Measurements from ENCODE around the gene CDK6.

DNA sequence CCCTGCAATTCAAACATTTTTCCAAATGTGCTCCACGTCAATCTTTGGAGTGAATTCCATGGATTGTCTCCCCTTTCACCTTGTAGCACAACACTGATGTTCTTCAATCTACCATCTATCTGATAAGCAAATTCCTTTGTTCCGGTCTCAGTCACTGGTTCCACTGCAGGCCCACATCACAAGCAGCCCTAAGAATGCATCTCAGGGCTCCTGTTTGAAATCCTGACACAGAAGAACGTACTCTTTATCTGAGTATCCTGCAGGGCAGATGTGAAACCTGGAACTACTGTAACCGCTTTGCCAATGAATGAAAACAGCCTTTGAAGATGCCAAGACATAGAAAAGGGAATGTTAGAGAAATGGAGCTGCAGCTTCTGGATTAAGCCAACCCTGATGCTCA lies 183.2 kb downstream of the CDK6 start:
- TF ChIP-seq CTCF (IDR thresholded peaks at IDR 0.05; ENCODE audit: low read depth, low read length) (no peak), EZH2phosphoT487 (IDR thresholded peaks at IDR 0.05; ENCODE audit: low read depth) (no peak)

All from OCI-LY3 (cell line).